A673 (cell line): ENCODE data around the gene DMD. TPM values are rescaled to one million over a fixed set of nuclear protein-coding genes. Genes with fewer than 3 reads are reported as not detected.

Experiments used
- BruUV-seq: library from RNA; stranded (reverse); fragments of 400-500 nt; replicated peaks from 2 replicates; lab custom pipeline; 2021; lab: Mats Ljungman, UMichigan
- CTCF ChIA-PET: fragments of 300-600 bp; sonication (Branson Sonifier 250); formaldehyde crosslinking; loops from one replicate; lab custom pipeline; 2022; ENCODE audit warnings: antibody characterized with exemption; lab: Charles Lee
- POLR2A ChIA-PET: fragments of 300-600 bp; sonication (Branson Sonifier 250); formaldehyde crosslinking; loops from one replicate; lab custom pipeline; 2022; ENCODE audit warnings: antibody characterized with exemption; ENCODE audit not compliant: low non-redundant PET; lab: Charles Lee
- DNase-seq: peaks from one replicate; pipeline ENCODE4 v3.0.0-alpha.2; 2015; ENCODE audit warnings: low spot score
- H3K27ac ChIP-seq: fragments of 200-600 bp; sonication (generic); 2 replicates; pipeline ENCODE4 v1.5.1; 2016; ENCODE audit warnings: mixed run types, low read depth, mild to moderate bottlenecking, mixed read lengths, antibody characterized with exemption, low read length; ENCODE audit not compliant: poor library complexity, severe bottlenecking
- H3K27me3 ChIP-seq: fragments of 200-600 bp; sonication (generic); replicated peaks from 2 replicates; pipeline ENCODE4 v1.6.1; 2017; ENCODE audit warnings: mixed run types, low read depth, mild to moderate bottlenecking, mixed read lengths, antibody characterized with exemption, low read length; ENCODE audit not compliant: insufficient read depth, poor library complexity
- H3K36me3 ChIP-seq: fragments of 200-600 bp; sonication (generic); 2 replicates; pipeline ENCODE4 v1.6.1; 2016; ENCODE audit warnings: mixed run types, mild to moderate bottlenecking, mixed read lengths, antibody characterized with exemption, low read length; ENCODE audit not compliant: insufficient read depth, poor library complexity, severe bottlenecking
- H3K4me1 ChIP-seq: fragments of 200-600 bp; sonication (generic); 2 replicates; pipeline ENCODE4 v1.6.1; 2017; ENCODE audit warnings: mixed run types, mild to moderate bottlenecking, mixed read lengths, antibody characterized with exemption, low read length; ENCODE audit not compliant: insufficient read depth, poor library complexity, severe bottlenecking
- H3K4me3 ChIP-seq: fragments of 200-600 bp; sonication (generic); 2 replicates; pipeline ENCODE4 v1.5.1; 2016; ENCODE audit warnings: low read depth, mixed run types, mild to moderate bottlenecking, mixed read lengths, low read length; ENCODE audit not compliant: poor library complexity, severe bottlenecking
- H3K9me3 ChIP-seq: fragments of 200-600 bp; sonication (generic); 2 replicates; pipeline ENCODE4 v1.6.1; 2016; ENCODE audit warnings: mixed run types, low read depth, mild to moderate bottlenecking, mixed read lengths, antibody characterized with exemption, low read length; ENCODE audit not compliant: poor library complexity, severe bottlenecking
- CTCF ChIP-seq: fragments of 300-800, 200-600 bp; sonication (generic); conservative IDR thresholded peaks from 2 replicates; pipeline ENCODE4 v1.5.1; 2017; ENCODE audit warnings: low read depth, mild to moderate bottlenecking, antibody characterized with exemption, low read length, moderate library complexity, mixed read lengths
- EZH2 ChIP-seq: fragments of 200-600 bp; sonication (generic); IDR thresholded peaks from 2 replicates; pipeline ENCODE4 v1.6.1; 2017; ENCODE audit warnings: borderline replicate concordance, low read depth, mild to moderate bottlenecking, mixed read lengths, antibody characterized with exemption, low read length; ENCODE audit not compliant: poor library complexity, severe bottlenecking
- intact Hi-C: fragments of 100-400 bp; cut with micrococcal nuclease; formaldehyde crosslinking; loops from one replicate; pipeline ENCODE4 v1.10.0; 2022; ENCODE audit not compliant: unreplicated experiment
- total RNA-seq: library from RNA; stranded (reverse); gene quantifications from 2 replicates; pipeline ENCODE4 v1.2.3, GENCODE V29; 2021

DMD gene
- total RNA-seq, 1 experiment from 2014 or later: 5.4 TPM

DNA sequence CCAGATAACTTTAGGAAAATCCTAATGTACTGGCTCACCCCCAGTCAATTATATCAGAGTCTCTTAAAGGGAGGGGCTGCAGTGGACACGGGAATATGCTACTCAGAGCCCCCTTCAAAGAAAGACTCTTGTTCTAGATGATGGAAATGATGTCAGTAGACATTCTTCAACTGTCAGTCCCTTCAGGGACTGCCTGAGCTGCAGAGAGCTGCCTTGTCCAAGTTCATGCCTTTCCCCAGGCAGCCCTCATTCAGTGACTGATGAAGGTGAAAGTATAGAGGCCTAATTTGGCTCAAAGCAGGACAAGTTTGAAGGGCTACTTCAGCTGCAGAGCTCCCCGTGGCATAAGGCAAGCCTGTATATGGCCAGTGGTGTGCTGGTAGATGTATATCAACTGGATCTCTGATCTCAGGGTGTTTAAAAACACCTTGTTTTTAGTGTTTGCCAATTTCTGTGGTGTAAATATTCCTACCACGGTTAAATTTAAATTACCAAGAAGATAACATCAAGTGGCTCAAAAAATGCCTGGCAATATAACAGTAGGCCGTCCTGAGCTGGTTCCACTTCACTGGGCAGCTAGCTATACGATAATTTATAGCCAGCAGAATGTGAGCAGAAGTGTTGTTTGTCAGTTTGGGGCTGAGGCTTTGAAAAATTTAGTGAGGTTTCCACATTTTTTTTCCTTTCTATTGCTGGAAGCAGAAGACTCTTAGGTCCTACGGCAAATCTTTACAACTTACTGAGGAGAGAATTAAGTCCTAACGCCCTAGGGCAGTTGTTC lies 1390.7 kb downstream of the DMD start:
- Histone ChIP-seq H3K27me3 (no peaks in the 10 kb centered on the region), H3K4me3 (no peak overlapping the region), H3K27ac (no peak overlapping the region), H3K36me3 (no peaks in the 10 kb centered on the region), H3K4me1 (no peaks in the 10 kb centered on the region), H3K9me3 (no peaks in the 10 kb centered on the region)
- DNase-seq: no peak
- BruUV-seq: no TSS peak
- TF ChIP-seq CTCF (no peak), EZH2 (no peak)
- CTCF ChIA-PET: no interaction called here
- POLR2A ChIA-PET: interaction anchor here (0.6 kb wide), 1 partner anchor 15 kb away, joined by 3 read pairs; no protein-coding TSS in a partner anchor
- intact Hi-C loops: no loop called here

GRCh38 chrX:31819455-31819854 lies 1391.9 kb downstream of the DMD start:
- DNase-seq: no peak
- TF ChIP-seq CTCF (no peak), EZH2 (no peak)

DNA sequence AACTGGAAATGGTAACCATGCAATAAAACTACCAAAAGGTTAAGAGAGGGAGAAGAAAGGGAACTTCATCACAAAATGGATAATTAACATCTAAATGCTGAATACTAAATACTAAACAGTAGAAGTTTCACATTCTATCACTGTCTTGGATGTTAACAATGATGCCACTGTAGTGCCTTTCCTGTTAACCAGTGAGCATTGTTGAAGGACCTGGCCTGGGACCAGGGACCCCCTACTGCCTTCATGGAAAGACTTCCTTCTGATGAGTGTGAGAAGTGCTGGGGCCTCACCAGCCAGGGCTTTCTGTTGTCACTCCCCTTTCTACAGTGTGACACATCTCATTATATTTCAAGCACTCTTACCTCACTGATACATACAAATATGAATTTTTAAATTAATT lies 1400.2 kb downstream of the DMD start:
- no TSS peak for BruUV-seq
- intact Hi-C loops: no loop called here
- H3K4me1 ChIP-seq: no peaks in the 10 kb centered on the region
- H3K9me3 ChIP-seq: no peaks in the 10 kb centered on the region
- CTCF ChIA-PET: no interaction called here
- H3K27me3 ChIP-seq: no peaks in the 10 kb centered on the region
- POLR2A ChIA-PET: no interaction called here
- H3K27ac ChIP-seq: no peak overlapping the region
- TF ChIP-seq CTCF (no peak), EZH2 (no peak)
- no peak for DNase-seq
- no peak overlapping the region for H3K4me3 ChIP-seq
- H3K36me3 ChIP-seq: no peaks in the 10 kb centered on the region

More at GRCh38 chrX:31819455-31819854, 1391.9 kb downstream of the DMD start:
- no peak overlapping the region for H3K4me3 ChIP-seq
- CTCF ChIA-PET: no interaction called here
- no peaks in the 10 kb centered on the region for H3K27me3 ChIP-seq
- H3K36me3 ChIP-seq: no peaks in the 10 kb centered on the region
- BruUV-seq: no TSS peak
- no peaks in the 10 kb centered on the region for H3K4me1 ChIP-seq
- no peaks in the 10 kb centered on the region for H3K9me3 ChIP-seq
- POLR2A ChIA-PET: no interaction called here
- no peak overlapping the region for H3K27ac ChIP-seq
- intact Hi-C loops: no loop called here
